Hypothalamus (tissue), 51 donors: ENCODE results near the gene CCM2.
A peak's percentile ranks its signal among the peaks of the same experiment; 100 is the strongest.

Source experiments
- DNase-seq, 51 donors: peaks; one replicate each; lab custom pipeline; 2025; lab: John Stamatoyannopoulos, UW

The CCM2 gene

DNA sequence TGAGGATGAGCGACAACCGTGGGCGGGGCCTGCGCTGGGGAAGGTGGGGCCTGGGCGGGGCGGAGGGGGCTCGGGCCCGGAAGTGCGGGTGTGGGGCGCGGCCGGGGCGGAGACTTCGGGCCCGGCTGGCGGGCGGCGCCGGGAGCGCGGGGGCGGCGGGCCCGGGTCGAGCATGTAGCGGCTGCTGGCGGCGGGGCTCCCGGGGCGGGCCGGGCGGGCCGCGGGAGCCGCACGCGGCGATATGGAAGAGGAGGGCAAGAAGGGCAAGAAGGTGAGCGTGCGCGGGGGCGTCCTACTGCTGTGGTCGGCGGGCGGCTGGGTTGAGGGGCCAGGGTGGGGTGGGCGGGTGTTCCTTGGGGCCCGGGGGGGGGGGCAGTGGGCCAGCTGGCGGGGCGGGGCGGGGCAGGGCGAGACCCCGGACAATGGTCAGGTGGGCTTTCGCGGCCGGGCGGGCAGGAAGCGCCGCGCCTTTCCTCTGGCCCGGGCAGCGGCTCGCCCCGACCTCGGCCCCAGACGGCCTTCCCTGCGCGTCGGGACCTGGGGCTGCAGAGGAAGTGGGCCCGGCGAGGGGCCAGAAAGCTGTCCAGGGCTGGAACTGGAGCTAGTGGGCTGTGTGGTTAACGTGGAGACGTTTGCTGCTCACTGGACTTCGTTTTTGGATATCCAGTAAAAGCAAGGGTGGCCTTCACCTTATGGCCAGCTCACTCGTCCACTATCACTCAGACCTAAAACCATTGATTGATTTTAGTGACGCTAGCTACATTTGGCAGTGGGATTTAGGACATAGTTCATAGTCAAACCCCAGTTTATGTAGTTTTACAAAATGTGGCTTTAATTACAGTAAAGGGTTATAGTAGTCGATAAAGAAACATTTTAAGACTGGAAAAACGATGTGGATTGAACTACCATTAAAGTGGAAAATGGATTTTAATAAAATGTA is at the start of gene CCM2:
TSS of gene CCM2 (plus strand) at position 109 of the 940 bp plus-strand sequence. CDS start at position 242, 133 bp downstream.
- DNase-seq: peak in 15 of 51 donors; percentile 35 to 63 (median 54)

- DNase-seq: no peak
These were observed 46.8 kb upstream of the CCM2 start for GRCh38 chr7:44953156-44953555.

GRCh38 chr7:44955733-44956132 is 44.3 kb upstream of the CCM2 start:
- DNase-seq: no peak

DNA sequence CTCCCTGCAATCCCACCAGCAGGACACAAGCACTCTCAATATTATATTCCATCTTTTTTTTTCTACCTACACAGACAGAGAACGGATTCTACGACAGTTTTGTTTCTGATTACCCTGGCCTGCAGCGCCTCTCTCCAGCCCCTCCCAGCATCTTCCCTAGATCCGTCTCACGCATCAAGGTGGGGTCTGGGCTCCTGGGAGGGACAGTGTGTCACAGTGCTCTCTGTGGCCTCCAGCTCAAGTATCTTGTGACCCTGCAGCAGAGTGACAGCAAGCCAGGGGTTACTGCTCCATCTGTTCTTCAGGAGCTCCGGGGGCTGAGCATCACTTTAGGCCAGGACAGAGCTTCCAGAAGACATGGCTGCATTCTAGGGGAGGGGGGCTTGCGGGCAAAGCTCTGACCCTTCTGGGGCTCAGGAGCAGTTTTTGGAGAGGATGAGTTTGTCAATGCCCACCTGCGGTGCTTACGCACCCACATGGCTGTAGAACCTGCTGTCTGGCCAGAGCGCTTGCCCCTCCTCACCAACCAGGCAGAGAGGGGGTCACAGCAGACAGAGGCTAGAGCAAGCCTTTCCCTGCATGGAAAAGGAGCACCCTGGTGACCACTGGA is 43.7 kb upstream of the CCM2 start:
- no peak for DNase-seq

GRCh38 chr7:44958645-44959344 is 41.2 kb upstream of the CCM2 start:
- no peak for DNase-seq

- DNase-seq: no peak
These were observed 40.5 kb upstream of the CCM2 start for GRCh38 chr7:44959433-44959951.

- no peak for DNase-seq
These were observed 39.9 kb upstream of the CCM2 start for GRCh38 chr7:44960011-44960580.

GRCh38 chr7:44961844-44962482 is 38.0 kb upstream of the CCM2 start:
- no peak for DNase-seq

DNA sequence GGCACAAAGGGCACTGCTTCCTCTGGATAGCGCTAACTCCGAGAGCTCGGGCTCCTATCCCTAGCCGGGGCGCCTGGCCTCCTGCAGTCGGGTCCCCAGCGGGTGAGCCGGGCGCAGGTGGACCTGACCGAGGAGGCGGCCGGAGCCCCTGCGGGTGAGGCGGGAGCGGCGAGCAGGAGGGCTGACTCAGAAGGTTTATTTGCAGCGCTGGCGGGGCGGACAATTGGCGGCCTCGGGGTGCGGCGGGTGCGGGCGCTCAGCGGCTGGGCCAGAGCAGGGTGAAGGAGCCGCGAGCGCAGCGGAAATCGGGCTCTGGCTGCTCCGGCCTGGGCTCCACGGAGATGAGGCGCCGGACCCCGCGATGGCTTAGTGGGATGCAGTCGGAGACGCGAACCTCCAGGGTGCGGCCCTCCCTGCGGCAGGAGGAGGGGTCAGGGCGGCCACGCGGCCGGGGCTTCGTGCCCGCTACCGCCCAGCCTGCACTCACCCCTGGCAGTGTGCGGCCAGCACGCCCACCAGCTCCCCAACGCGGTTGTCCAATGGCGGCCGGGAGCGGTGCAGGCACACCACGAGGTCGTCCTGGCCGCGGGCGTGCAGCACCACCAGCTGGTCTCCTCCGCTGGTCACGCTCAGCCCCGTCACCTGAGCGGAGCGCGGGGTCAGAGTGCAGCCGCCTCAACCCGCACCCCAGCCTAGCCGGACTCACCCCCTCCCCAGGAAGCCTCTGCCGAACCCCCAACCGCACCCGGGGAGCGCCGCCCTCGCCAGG is 37.3 kb upstream of the CCM2 start:
- peak in 19 of 51 donors; percentile 10 to 46 (median 30) for DNase-seq

- DNase-seq: no peak
These were observed 36.4 kb upstream of the CCM2 start for GRCh38 chr7:44963364-44964290.

- DNase-seq: no peak
These were observed 35.6 kb upstream of the CCM2 start for GRCh38 chr7:44964384-44964830.

- no peak for DNase-seq
These were observed 35.1 kb upstream of the CCM2 start for GRCh38 chr7:44964831-44965440.

GRCh38 chr7:44965441-44965903 is 34.5 kb upstream of the CCM2 start:
- no peak for DNase-seq

DNA sequence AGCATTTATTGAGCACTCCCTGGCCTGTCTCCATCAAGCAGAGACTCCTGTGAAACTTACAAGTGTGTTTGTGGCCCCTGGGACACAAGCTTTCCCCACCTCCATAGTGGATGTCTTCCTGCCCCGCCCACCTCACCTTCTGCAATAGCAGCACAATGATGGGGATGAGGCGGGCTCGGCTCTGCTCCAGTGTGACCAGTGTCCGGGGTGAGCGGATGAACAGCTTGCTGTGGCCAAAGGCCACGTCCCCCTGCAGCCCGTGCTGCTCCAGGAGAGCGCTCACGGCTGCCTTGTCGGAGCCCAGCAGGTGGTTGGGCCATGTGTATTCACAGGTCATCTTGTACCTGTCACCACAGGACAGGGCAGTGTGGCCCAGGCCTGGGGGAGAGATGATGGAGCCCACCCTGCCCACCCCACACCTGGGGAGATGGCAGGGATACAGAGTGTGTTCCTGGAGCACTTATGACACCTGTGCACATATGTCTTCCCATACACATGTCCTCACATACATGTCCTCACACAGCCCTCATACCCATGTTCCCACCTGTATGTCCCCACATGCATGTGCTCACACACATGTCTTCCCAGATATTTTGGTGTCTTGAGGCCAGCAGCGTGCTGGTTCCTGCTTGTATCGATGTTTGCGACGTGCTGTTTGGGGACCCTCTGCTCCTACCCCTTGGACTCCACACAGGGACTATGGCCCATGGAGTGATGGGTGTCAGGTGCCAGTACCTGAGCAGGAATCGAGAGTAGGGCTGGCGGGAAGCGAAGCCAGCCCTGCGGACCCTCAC is 33.9 kb upstream of the CCM2 start:
- no peak for DNase-seq

DNA sequence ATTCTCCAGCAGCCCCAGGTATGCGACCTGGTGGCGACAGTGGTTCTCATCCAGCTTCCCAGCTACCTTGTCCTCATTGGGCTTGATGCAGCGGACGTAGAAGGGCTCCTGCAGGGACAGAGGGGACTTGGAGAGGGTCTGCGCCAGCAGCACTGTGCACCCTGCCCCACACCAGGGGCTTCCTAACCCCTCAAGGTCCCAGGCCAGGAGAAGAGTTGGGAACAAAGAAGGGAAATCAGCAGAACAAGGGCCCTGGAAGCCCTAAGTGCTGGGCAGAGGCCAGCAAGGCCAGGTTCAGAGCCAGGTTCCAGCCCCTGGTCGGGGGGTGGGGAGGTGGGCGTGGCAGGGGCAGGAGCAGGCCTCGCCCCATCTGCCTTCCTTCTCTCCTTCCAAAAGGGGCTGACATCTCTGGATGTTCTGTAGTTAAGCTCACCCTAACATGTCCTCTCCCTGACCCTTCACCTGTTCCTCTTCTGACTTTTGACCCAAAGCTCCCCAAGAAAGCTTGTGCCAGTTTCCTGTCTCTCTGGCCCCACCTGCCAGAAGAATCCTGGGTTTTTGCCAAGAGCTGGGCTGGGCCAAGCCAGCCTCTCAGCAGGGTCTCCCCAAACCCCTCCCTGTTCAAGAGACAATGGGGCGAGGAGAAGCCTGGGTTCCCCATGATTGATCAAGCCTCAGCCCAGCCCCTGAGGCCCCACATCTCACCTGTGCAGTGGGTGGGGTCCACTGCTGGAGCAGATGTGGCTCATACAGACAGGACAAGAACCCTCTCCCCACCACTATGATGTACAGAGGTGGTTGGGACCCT is 33.1 kb upstream of the CCM2 start:
- no peak for DNase-seq
